PC-9 (cell line): ENCODE measurements around the gene GCC2. TPM values are rescaled to one million over a fixed set of nuclear protein-coding genes. Genes with fewer than 3 reads are reported as not detected.

Experiments
- BruUV-seq: library from RNA; stranded (reverse); fragments of 400-500 nt; replicated peaks from 2 replicates; lab custom pipeline; 2021; lab: Mats Ljungman, UMichigan
- CTCF ChIA-PET: fragments of 300-600 bp; sonication (Branson Sonifier 250); formaldehyde crosslinking; loops from one replicate; lab custom pipeline; 2022; ENCODE audit warnings: antibody characterized with exemption; lab: Charles Lee
- POLR2A ChIA-PET: fragments of 300-600 bp; sonication (Branson Sonifier 250); formaldehyde crosslinking; loops from one replicate; lab custom pipeline; 2022; ENCODE audit warnings: antibody characterized with exemption; ENCODE audit not compliant: unreplicated experiment; lab: Charles Lee
- DNase-seq, 2 experiments: peaks; one replicate each; pipeline versions ENCODE4 v3.0.0 to v3.0.0-alpha.2; 2015 to 2022; ENCODE audit warnings: mixed read lengths in 1 of 2
- H2AFZ ChIP-seq: fragments of 200-600 bp; sonication (generic); 2 replicates; pipeline ENCODE4 v1.8.1; 2017; ENCODE audit warnings: antibody characterized with exemption
- H3F3A ChIP-seq: fragments of 200-600 bp; sonication (generic); 2 replicates; pipeline ENCODE4 v1.8.1; 2017; ENCODE audit warnings: antibody characterized with exemption, mild to moderate bottlenecking, low read depth; ENCODE audit not compliant: insufficient read depth
- H3K27ac ChIP-seq: fragments of 200-600 bp; sonication (generic); 2 replicates; pipeline ENCODE4 v1.6.1; 2016; ENCODE audit warnings: mixed run types
- H3K27me3 ChIP-seq: fragments of 200-600 bp; sonication (generic); 2 replicates; pipeline ENCODE4 v1.6.1; 2016; ENCODE audit warnings: low read depth, mixed run types; ENCODE audit not compliant: insufficient read depth
- H3K36me3 ChIP-seq: fragments of 200-600 bp; sonication (generic); 2 replicates; pipeline ENCODE4 v1.6.1; 2016; ENCODE audit warnings: low read depth, mixed run types
- H3K4me1 ChIP-seq: fragments of 200-600 bp; sonication (generic); replicated peaks from 2 replicates; pipeline ENCODE4 v1.6.1; 2016; ENCODE audit warnings: mixed run types; ENCODE audit not compliant: insufficient read depth
- H3K4me2 ChIP-seq: fragments of 200-600 bp; sonication (generic); 2 replicates; pipeline ENCODE4 v1.6.1; 2017; ENCODE audit warnings: mixed run types
- H3K4me3 ChIP-seq: fragments of 200-600 bp; sonication (generic); 2 replicates; pipeline ENCODE4 v1.6.1; 2016; ENCODE audit warnings: mixed run types
- H3K79me2 ChIP-seq: fragments of 200-600 bp; sonication (generic); 2 replicates; pipeline ENCODE4 v1.6.1; 2017; ENCODE audit warnings: low read depth, mixed run types
- H3K9me2 ChIP-seq: fragments of 200-600 bp; sonication (generic); 2 replicates; pipeline ENCODE4 v1.8.1; 2017; ENCODE audit warnings: mild to moderate bottlenecking; ENCODE audit not compliant: insufficient read depth
- H3K9me3 ChIP-seq: fragments of 200-600 bp; sonication (generic); 2 replicates; pipeline ENCODE4 v1.8.1; 2016; ENCODE audit warnings: low read depth; ENCODE audit not compliant: insufficient read depth
- H4K20me1 ChIP-seq: fragments of 200-600 bp; sonication (generic); 2 replicates; pipeline ENCODE4 v1.8.1; 2017; ENCODE audit not compliant: insufficient read depth
- EZH2 ChIP-seq: fragments of 200-600 bp; sonication (generic); IDR thresholded peaks from 2 replicates; pipeline ENCODE4 v1.8.0; 2017; ENCODE audit warnings: antibody characterized with exemption, low read depth
- intact Hi-C: fragments of 100-400 bp; cut with micrococcal nuclease; formaldehyde crosslinking; loops from one replicate; pipeline ENCODE4 v1.10.0; 2022; ENCODE audit not compliant: unreplicated experiment
- total RNA-seq: library from RNA; stranded (reverse); gene quantifications from 2 replicates; pipeline ENCODE4 v1.2.3, GENCODE V29; 2021
- TF ChIP-seq, protein P1 (sequence below): fragments of 200-600 bp; sonication (generic); conservative IDR thresholded peaks from 2 replicates; pipeline ENCODE4 v1.6.1; 2017; ENCODE audit warnings: mixed run types, antibody characterized with exemption, mild to moderate bottlenecking, moderate library complexity

Gene GCC2
- total RNA-seq, 1 experiment from 2014 or later, result 49.1 TPM

DNA sequence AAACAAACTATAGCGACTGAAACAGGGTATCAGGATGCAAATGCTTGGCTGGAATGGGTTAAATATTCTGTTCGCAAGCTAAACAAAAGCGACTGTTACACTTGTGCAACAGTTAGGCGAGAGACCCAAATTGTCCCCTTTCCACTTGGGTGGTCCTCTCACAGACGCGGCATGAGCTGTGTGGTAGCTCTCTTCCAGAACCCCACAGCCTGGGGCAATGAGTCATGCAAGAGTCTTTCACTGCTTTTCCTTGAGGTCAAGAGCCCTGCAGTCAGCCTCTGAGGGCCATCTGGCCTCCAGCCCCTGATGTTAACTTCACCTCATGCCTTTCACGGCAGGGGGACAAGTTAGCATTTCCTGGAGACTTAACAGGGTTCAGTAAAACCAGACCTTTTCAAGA is 45.5 kb upstream of the GCC2 start:
- peaks cover 16% of the 10 kb centered on the region for H3K9me3 ChIP-seq
- H2AFZ ChIP-seq, result no peak overlapping the region
- H3F3A ChIP-seq, result no peaks in the 10 kb centered on the region
- CTCF ChIA-PET, result interaction anchor here (0.6 kb wide), 1 partner anchor 1308 kb away, joined by 5 read pairs; no protein-coding TSS in a partner anchor
- H3K4me1 ChIP-seq, result no peaks in the 10 kb centered on the region
- peak in 1 of 2 experiments; percentile 3 for DNase-seq
- intact Hi-C loops, result no loop called here
- H3K36me3 ChIP-seq, result no peaks in the 10 kb centered on the region
- no peaks in the 10 kb centered on the region for H4K20me1 ChIP-seq
- no peak overlapping the region for H3K27ac ChIP-seq
- BruUV-seq, result no TSS peak
- no peaks in the 10 kb centered on the region for H3K9me2 ChIP-seq
- H3K4me2 ChIP-seq, result no peak overlapping the region
- H3K79me2 ChIP-seq, result no peaks in the 10 kb centered on the region
- POLR2A ChIA-PET, result no interaction called here
- no peaks in the 10 kb centered on the region for H3K27me3 ChIP-seq
- no peak overlapping the region for H3K4me3 ChIP-seq
- TF ChIP-seq, protein P1, sequence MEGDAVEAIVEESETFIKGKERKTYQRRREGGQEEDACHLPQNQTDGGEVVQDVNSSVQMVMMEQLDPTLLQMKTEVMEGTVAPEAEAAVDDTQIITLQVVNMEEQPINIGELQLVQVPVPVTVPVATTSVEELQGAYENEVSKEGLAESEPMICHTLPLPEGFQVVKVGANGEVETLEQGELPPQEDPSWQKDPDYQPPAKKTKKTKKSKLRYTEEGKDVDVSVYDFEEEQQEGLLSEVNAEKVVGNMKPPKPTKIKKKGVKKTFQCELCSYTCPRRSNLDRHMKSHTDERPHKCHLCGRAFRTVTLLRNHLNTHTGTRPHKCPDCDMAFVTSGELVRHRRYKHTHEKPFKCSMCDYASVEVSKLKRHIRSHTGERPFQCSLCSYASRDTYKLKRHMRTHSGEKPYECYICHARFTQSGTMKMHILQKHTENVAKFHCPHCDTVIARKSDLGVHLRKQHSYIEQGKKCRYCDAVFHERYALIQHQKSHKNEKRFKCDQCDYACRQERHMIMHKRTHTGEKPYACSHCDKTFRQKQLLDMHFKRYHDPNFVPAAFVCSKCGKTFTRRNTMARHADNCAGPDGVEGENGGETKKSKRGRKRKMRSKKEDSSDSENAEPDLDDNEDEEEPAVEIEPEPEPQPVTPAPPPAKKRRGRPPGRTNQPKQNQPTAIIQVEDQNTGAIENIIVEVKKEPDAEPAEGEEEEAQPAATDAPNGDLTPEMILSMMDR, result no peak
- no peak for TF ChIP-seq EZH2

DNA sequence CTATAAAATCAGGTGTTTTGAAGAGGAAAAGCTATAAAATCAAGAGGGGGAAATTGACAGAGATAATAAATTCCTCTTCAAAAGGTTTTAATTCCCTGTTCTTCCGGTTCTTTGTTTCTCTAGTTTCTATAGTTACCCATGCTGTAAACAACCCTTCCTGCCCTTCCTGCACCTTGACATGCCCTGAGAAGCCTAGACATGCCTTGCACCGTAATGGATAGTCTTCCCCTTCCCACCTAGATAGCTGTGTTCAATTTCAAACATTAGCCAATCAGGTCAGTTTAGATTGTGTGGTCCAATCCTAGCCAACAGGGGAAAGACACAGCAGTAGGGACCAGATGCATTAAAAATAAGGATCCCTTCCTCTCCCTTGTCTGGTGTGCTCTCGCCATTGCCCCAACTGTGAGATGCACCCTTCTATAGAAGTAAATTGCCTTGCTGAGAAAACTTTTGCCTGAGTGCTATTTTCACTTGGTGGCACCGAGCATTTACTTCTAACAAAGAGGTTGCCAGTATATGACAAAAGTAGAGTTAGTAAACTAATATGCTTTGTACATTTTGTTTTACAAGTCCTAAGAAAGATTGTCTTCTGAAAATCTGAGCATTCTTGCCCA is 44.1 kb upstream of the GCC2 start:
- peaks cover 16% of the 10 kb centered on the region for H3K9me3 ChIP-seq
- no peak for DNase-seq
- no peak overlapping the region for H3K27ac ChIP-seq
- no peak for TF ChIP-seq EZH2
- TF ChIP-seq, protein P1, result no peak
- no peaks in the 10 kb centered on the region for H3K36me3 ChIP-seq
- H3K4me2 ChIP-seq, result no peak overlapping the region
- no peak overlapping the region for H3K4me3 ChIP-seq
- BruUV-seq, result no TSS peak
- H3K4me1 ChIP-seq, result no peaks in the 10 kb centered on the region
- H3K9me2 ChIP-seq, result no peaks in the 10 kb centered on the region
- no peaks in the 10 kb centered on the region for H3K27me3 ChIP-seq
- no peaks in the 10 kb centered on the region for H4K20me1 ChIP-seq
- H2AFZ ChIP-seq, result no peak overlapping the region
- ChIA-PET CTCF (no interaction called here), POLR2A (no interaction called here)
- H3K79me2 ChIP-seq, result no peaks in the 10 kb centered on the region
- intact Hi-C loops, result no loop called here
- no peaks in the 10 kb centered on the region for H3F3A ChIP-seq

DNA sequence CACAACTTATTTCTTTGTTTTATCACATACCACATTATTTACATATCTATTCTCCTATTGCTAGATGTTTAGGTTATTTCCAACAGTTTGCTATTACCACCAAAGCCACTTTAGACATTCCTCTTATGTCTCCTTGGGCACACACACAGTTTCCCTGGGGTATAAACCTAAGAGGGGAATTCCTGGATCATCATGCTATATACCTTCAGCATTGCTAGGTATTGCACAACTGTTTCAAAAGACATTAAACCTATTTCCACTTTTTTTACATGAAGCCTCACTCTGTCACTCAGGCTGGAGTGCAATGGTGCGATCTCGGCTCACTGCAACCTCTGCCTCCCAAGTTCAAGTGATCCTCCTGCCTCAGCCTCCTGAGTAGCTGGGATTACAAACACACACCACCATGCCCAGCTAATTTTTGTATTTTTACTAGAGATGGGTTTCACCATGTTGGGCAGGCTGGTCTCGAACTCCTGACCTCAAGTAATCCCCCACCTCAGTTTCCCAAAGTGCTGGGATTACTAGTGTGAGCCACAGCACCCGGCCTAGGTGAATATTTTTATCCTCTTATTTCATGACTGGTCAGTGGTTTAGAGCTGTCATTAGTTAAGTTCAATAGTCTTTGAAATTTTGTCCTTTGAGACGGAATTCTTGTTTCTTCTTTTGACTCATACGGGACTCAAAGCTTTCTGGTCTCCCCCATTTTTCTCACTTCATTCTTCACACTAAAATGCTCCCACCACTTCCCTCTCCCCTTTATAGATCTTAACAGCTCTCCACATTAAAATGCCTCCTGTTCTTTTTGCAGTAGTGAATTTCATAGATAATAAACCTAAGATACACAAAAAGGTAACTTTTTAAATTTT is 40.9 kb upstream of the GCC2 start:
- ChIA-PET CTCF (no interaction called here), POLR2A (no interaction called here)
- intact Hi-C loops, result no loop called here

More for the DNA sequence above, 40.9 kb upstream of the GCC2 start:
- Histone ChIP-seq H4K20me1 (no peaks in the 10 kb centered on the region), H3K79me2 (no peaks in the 10 kb centered on the region), H2AFZ (no peak overlapping the region), H3K9me2 (no peaks in the 10 kb centered on the region), H3K27ac (no peak overlapping the region), H3K36me3 (no peaks in the 10 kb centered on the region), H3K4me2 (no peak overlapping the region), H3K27me3 (no peaks in the 10 kb centered on the region), H3K4me1 (peaks cover under 1% of the 10 kb centered on the region), H3K9me3 (peaks cover 16% of the 10 kb centered on the region), H3K4me3 (no peak overlapping the region), H3F3A (peaks cover 5% of the 10 kb centered on the region; the same call in 1 of the 2 replicates)
- no TSS peak for BruUV-seq
- TF ChIP-seq, protein P1, result no peak
- no peak for TF ChIP-seq EZH2
- DNase-seq, result no peak
